ENCODE results near the gene NHSL1. TPM values are rescaled to one million over a fixed set of nuclear protein-coding genes. Genes with fewer than 3 reads are reported as not detected.

Gene NHSL1
- polyA plus RNA-seq, 3 donors = 0.06 to 2.8 (median 0.51) TPM

- WGBS (ENCODE audit: insufficient coverage) = 96% methylated on average over 7 of the region's 11 CpGs
- no peak overlapping the region for H3K4me3 ChIP-seq (replicated peaks in 1 of 3; ENCODE audit: low read depth in 2 of 3, low read length in 3 of 3)
- Mint-ChIP-seq H3K27me3 (ENCODE audit: low read depth in 3 of 3) (peaks cover 0 to 2% (median 2%) of the 10 kb centered on the region in 3 donors), H3K4me3 (no peak overlapping the region), H3K4me1 (peaks cover 4% of the 10 kb centered on the region), H3K9me3 (peaks cover 0 to 2% (median 0%) of the 10 kb centered on the region in 7 donors), H3K36me3 (no peaks in the 10 kb centered on the region), H3K27ac (no peak overlapping the region)
- no peaks in the 10 kb centered on the region for H4K20me1 ChIP-seq (ENCODE audit: insufficient read depth, low read length)
- peaks cover 7 to 9% of the 10 kb centered on the region in 2 donors for H3K4me1 ChIP-seq (ENCODE audit: control insufficient read depth in 1 of 2, insufficient read depth in 2 of 2, low read length in 2 of 2)
- H3K36me3 ChIP-seq (replicated peaks in 1 of 2; ENCODE audit: control insufficient read depth in 1 of 2, insufficient read depth in 2 of 2, low read length in 2 of 2) = no peaks in the 10 kb centered on the region
- DNase-seq = no peak
- H3K27me3 ChIP-seq (ENCODE audit: control insufficient read depth in 2 of 2, insufficient read depth in 2 of 2, low read length in 2 of 2) = no peaks in the 10 kb centered on the region
- H3K9me3 ChIP-seq (replicated peaks in 1 of 2; ENCODE audit: control insufficient read depth in 1 of 2, insufficient read depth in 1 of 2, low read length in 2 of 2) = no peaks in the 10 kb centered on the region
- no peak overlapping the region for H3K4me2 ChIP-seq (replicated peaks; ENCODE audit: extremely low read depth, low read length, poor library complexity, severe bottlenecking)
- H2AFZ ChIP-seq (ENCODE audit: insufficient read depth, low read depth, low read length, poor library complexity, severe bottlenecking) = no peak overlapping the region
- no peak overlapping the region for H3K9ac ChIP-seq (ENCODE audit: insufficient read depth, low read length, poor library complexity, severe bottlenecking)
- intact Hi-C loops (cut with micrococcal nuclease) = no loop called here
- no peaks in the 10 kb centered on the region for H3K79me2 ChIP-seq (ENCODE audit: insufficient read depth, low read length)
- no peak overlapping the region for H3K27ac ChIP-seq (ENCODE audit: low read depth in 1 of 2, low read length in 2 of 2)
- TF ChIP-seq CTCF (IDR thresholded peaks at IDR 0.05) = no peak
Measured at GRCh38 chr6:138526822-138527235, 27.5 kb upstream of the NHSL1 start.

- no peak for DNase-seq
- H3K27ac ChIP-seq (ENCODE audit: low read depth in 1 of 2, low read length in 2 of 2) = no peak overlapping the region
- intact Hi-C loops (cut with micrococcal nuclease) = no loop called here
- H3K9me3 Mint-ChIP-seq = peaks cover 0 to 2% (median 0%) of the 10 kb centered on the region in 7 donors
- H3K4me2 ChIP-seq (replicated peaks; ENCODE audit: extremely low read depth, low read length, poor library complexity, severe bottlenecking) = no peak overlapping the region
- no peaks in the 10 kb centered on the region for H3K27me3 ChIP-seq (ENCODE audit: control insufficient read depth in 2 of 2, insufficient read depth in 2 of 2, low read length in 2 of 2)
- H3K36me3 Mint-ChIP-seq = no peaks in the 10 kb centered on the region
- H3K79me2 ChIP-seq (ENCODE audit: insufficient read depth, low read length) = no peaks in the 10 kb centered on the region
- H3K4me1 Mint-ChIP-seq = peaks cover 16% of the 10 kb centered on the region
- peaks cover 0 to 2% (median 0%) of the 10 kb centered on the region in 3 donors for H3K27me3 Mint-ChIP-seq (ENCODE audit: low read depth in 3 of 3)
- H4K20me1 ChIP-seq (ENCODE audit: insufficient read depth, low read length) = no peaks in the 10 kb centered on the region
- H2AFZ ChIP-seq (ENCODE audit: insufficient read depth, low read depth, low read length, poor library complexity, severe bottlenecking) = no peak overlapping the region
- WGBS (ENCODE audit: insufficient coverage) = no CpG with 5 or more reads among the region's 4 CpGs
- peaks cover 17 to 21% of the 10 kb centered on the region in 2 donors for H3K4me1 ChIP-seq (ENCODE audit: control insufficient read depth in 1 of 2, insufficient read depth in 2 of 2, low read length in 2 of 2)
- no peak overlapping the region for H3K9ac ChIP-seq (ENCODE audit: insufficient read depth, low read length, poor library complexity, severe bottlenecking)
- TF ChIP-seq CTCF (IDR thresholded peaks at IDR 0.05) = no peak
- H3K9me3 ChIP-seq (replicated peaks in 1 of 2; ENCODE audit: control insufficient read depth in 1 of 2, insufficient read depth in 1 of 2, low read length in 2 of 2) = no peaks in the 10 kb centered on the region
- no peaks in the 10 kb centered on the region for H3K36me3 ChIP-seq (replicated peaks in 1 of 2; ENCODE audit: control insufficient read depth in 1 of 2, insufficient read depth in 2 of 2, low read length in 2 of 2)
- no peak overlapping the region for H3K4me3 Mint-ChIP-seq
- H3K27ac Mint-ChIP-seq = no peak overlapping the region
- no peak overlapping the region for H3K4me3 ChIP-seq (replicated peaks in 1 of 3; ENCODE audit: low read depth in 2 of 3, low read length in 3 of 3)
Measured at GRCh38 chr6:138525355-138525754, 26.1 kb upstream of the NHSL1 start.
